ENCODE measurements around the gene IGF1R. TPM values are rescaled to one million over a fixed set of nuclear protein-coding genes. Genes with fewer than 3 reads are reported as not detected.

IGF1R gene
- total and polyA plus RNA-seq, 2 of the 13 experiments (the other 11 are each of a cell fraction or from before 2014, with no cell fraction given), result 15.9 to 18.4 TPM

- intact Hi-C loops (cut with micrococcal nuclease; ENCODE audit: unreplicated experiment), result no loop called here
- H3K79me2 ChIP-seq (ENCODE audit: insufficient read depth, low read length), result peaks cover 53% of the 10 kb centered on the region
- TF ChIP-seq CCAR2 (optimal IDR thresholded peaks at IDR 0.05; ENCODE audit: low read depth, low read length) (no peak), CEBPB (IDR thresholded peaks at IDR 0.05; ENCODE audit: borderline replicate concordance, low read depth, low read length) (peak; percentile 26; the same call in 1 of the 2 replicates)
- BruUV-seq (replicated peaks), result no TSS peak
- DNase-seq (ENCODE audit: low spot score), result no peak
- H2AFZ ChIP-seq (ENCODE audit: low read length), result no peak overlapping the region
- H3K9ac ChIP-seq (ENCODE audit: insufficient read depth, low read depth, low read length), result no peak overlapping the region
- peaks cover 0 to 3% of the 10 kb centered on the region in 2 experiments; a peak in 1 of 5 replicates for H3K36me3 ChIP-seq (replicated peaks in 1 of 2; ENCODE audit: control insufficient read depth in 1 of 2, insufficient read depth in 2 of 2, low read length in 2 of 2)
- peaks cover 23% of the 10 kb centered on the region for H3K4me1 ChIP-seq (ENCODE audit: insufficient read depth, low read length)
- CTCF ChIA-PET (ENCODE audit: low intra/inter-chr PET ratio, low total read pairs), result no interaction called here
- no peak overlapping the region for H3K4me2 ChIP-seq (ENCODE audit: low read depth, low read length)
- no peak for ATAC-seq
- no peak overlapping the region for H3K27ac ChIP-seq (ENCODE audit: extremely low read length, insufficient read depth, low read length)
- H3K9me3 ChIP-seq (ENCODE audit: low read length), result no peaks in the 10 kb centered on the region
- POLR2A ChIA-PET, result interaction anchor here (0.6 kb wide), 1 partner anchor 833 kb away, joined by 3 read pairs; no protein-coding TSS in a partner anchor
- peaks cover 55% of the 10 kb centered on the region for H4K20me1 ChIP-seq (ENCODE audit: insufficient read depth, low read length)
- no peaks in the 10 kb centered on the region for H3K27me3 ChIP-seq (ENCODE audit: control insufficient read depth in 1 of 2, insufficient read depth in 2 of 2, low read length in 2 of 2)
- 91% methylated on average over 4 of the region's 4 CpGs for WGBS (ENCODE audit: low lambda C conversion rate)
- in situ Hi-C loops (cut with HindIII; ENCODE audit: extremely low pct_ligation_motif_present, low pct_unique_long_range_greater_than_20kb), result no loop called here
- no peak for FAIRE-seq
- no peak overlapping the region for H3K4me3 ChIP-seq (replicated peaks in 1 of 3; ENCODE audit: insufficient read depth in 1 of 3, low read depth in 2 of 3, low read length in 3 of 3)
Observed at GRCh38 chr15:98807262-98807661, 158.9 kb downstream of the IGF1R start.

DNA sequence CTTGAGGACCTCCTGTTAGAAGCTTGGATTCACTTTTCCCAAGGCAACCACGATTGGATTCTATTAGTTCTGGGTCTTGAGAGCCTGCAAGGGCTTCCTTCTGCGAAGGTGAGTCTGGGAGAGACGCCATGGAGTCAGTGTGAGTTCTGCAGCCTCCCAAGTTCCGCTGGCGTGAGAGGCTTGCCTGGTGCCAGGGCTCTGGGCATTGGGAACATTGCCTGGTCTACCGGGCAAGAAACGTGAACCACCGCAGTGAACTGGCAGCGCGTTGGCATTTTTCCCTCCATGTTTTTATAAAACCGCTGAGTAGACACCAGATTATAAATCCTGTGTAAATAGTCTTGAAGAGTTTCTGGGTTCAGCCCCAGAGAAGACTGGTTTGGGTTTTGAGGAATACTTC lies 160.9 kb downstream of the IGF1R start:
- Histone ChIP-seq H3K4me3 (replicated peaks in 1 of 3; ENCODE audit: insufficient read depth in 1 of 3, low read depth in 2 of 3, low read length in 3 of 3) (no peak overlapping the region), H3K4me2 (ENCODE audit: low read depth, low read length) (no peak overlapping the region), H2AFZ (ENCODE audit: low read length) (no peak overlapping the region), H3K79me2 (ENCODE audit: insufficient read depth, low read length) (peaks cover 43% of the 10 kb centered on the region), H3K4me1 (ENCODE audit: insufficient read depth, low read length) (peaks cover 39% of the 10 kb centered on the region), H3K36me3 (replicated peaks in 1 of 2; ENCODE audit: control insufficient read depth in 1 of 2, insufficient read depth in 2 of 2, low read length in 2 of 2) (no peaks in the 10 kb centered on the region; a peak in 1 of 5 replicates), H4K20me1 (ENCODE audit: insufficient read depth, low read length) (peaks cover 60% of the 10 kb centered on the region), H3K9ac (ENCODE audit: insufficient read depth, low read depth, low read length) (no peak overlapping the region), H3K27ac (ENCODE audit: extremely low read length, insufficient read depth, low read length) (no peak overlapping the region), H3K27me3 (ENCODE audit: control insufficient read depth in 1 of 2, insufficient read depth in 2 of 2, low read length in 2 of 2) (no peaks in the 10 kb centered on the region), H3K9me3 (ENCODE audit: low read length) (no peaks in the 10 kb centered on the region)
- ChIA-PET CTCF (ENCODE audit: low intra/inter-chr PET ratio, low total read pairs) (no interaction called here), POLR2A (interaction anchor here (0.6 kb wide), 1 partner anchor 313 kb away, joined by 3 read pairs; no protein-coding TSS in a partner anchor)
- in situ Hi-C loops (cut with HindIII; ENCODE audit: extremely low pct_ligation_motif_present, low pct_unique_long_range_greater_than_20kb) (no loop called here), intact Hi-C loops (cut with micrococcal nuclease; ENCODE audit: unreplicated experiment) (no loop called here)
- FAIRE-seq (no peak), DNase-seq (ENCODE audit: low spot score) (no peak), ATAC-seq (no peak)
- WGBS (ENCODE audit: low lambda C conversion rate), result 98% methylated on average over 6 of the region's 11 CpGs
- no TSS peak for BruUV-seq (replicated peaks)
- TF ChIP-seq NFYB (CRISPR knock-in tag; IDR thresholded peaks at IDR 0.05) (no peak), CHCHD3 (CRISPR knock-in tag; IDR thresholded peaks at IDR 0.05) (no peak), ZNF747 (CRISPR knock-in tag; IDR thresholded peaks at IDR 0.05; ENCODE audit: borderline replicate concordance) (no peak), MAFK (conservative IDR thresholded peaks at IDR 0.05 in 1 of 2, IDR thresholded peaks at IDR 0.05 in 1 of 2; ENCODE audit: low read length in 2 of 2) (peak in 1 of 2 experiments; percentile 35; a peak in 1 of 4 replicates), FIP1L1 (IDR thresholded peaks at IDR 0.05; ENCODE audit: borderline replicate concordance, insufficient read depth, low read depth, low read length) (no peak), ONECUT2 (CRISPR knock-in tag; IDR thresholded peaks at IDR 0.05) (no peak)
